ENCODE results near the gene PLN.

PLN gene

GRCh38 chr6:118562248-118562647 lies 14.2 kb downstream of the PLN start:
- H3K27me3 Mint-ChIP-seq (ENCODE audit: low read depth, poor library complexity), result no peaks in the 10 kb centered on the region
- H3K27ac Mint-ChIP-seq, result no peak overlapping the region
- TF ChIP-seq, protein P1, sequence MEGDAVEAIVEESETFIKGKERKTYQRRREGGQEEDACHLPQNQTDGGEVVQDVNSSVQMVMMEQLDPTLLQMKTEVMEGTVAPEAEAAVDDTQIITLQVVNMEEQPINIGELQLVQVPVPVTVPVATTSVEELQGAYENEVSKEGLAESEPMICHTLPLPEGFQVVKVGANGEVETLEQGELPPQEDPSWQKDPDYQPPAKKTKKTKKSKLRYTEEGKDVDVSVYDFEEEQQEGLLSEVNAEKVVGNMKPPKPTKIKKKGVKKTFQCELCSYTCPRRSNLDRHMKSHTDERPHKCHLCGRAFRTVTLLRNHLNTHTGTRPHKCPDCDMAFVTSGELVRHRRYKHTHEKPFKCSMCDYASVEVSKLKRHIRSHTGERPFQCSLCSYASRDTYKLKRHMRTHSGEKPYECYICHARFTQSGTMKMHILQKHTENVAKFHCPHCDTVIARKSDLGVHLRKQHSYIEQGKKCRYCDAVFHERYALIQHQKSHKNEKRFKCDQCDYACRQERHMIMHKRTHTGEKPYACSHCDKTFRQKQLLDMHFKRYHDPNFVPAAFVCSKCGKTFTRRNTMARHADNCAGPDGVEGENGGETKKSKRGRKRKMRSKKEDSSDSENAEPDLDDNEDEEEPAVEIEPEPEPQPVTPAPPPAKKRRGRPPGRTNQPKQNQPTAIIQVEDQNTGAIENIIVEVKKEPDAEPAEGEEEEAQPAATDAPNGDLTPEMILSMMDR (IDR thresholded peaks at IDR 0.05), result no peak
- H3K4me3 Mint-ChIP-seq, result no peak overlapping the region
- H3K4me1 Mint-ChIP-seq, result no peaks in the 10 kb centered on the region
- no peaks in the 10 kb centered on the region for H3K9me3 Mint-ChIP-seq
- no peak for DNase-seq
- peaks cover 5% of the 10 kb centered on the region for H3K36me3 Mint-ChIP-seq (ENCODE audit: low read depth)

DNA sequence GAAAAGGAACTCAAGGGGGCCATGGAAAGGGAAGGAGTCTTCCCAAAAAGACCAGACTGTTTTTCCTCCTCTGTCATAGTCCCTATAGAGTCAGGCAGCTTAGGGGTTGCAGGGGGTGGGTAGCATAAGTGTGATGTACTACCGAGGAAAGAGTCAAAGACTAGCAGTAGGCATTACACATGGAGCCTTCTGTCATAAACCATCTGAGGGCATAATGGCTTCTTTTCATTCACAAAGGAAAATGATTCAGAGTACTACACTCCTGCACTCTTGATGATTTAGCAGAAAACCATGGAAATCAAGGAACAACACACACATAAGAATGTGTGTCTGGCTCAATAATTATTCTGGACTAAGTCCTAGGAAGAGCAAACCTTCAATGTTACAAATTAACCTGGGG lies 14.9 kb downstream of the PLN start:
- TF ChIP-seq, protein P1 (IDR thresholded peaks at IDR 0.05), result no peak
- Mint-ChIP-seq H3K4me3 (no peak overlapping the region), H3K27ac (no peak overlapping the region), H3K27me3 (ENCODE audit: low read depth, poor library complexity) (no peaks in the 10 kb centered on the region), H3K9me3 (no peaks in the 10 kb centered on the region), H3K4me1 (no peaks in the 10 kb centered on the region), H3K36me3 (ENCODE audit: low read depth) (peaks cover 5% of the 10 kb centered on the region)
- DNase-seq, result no peak

DNA sequence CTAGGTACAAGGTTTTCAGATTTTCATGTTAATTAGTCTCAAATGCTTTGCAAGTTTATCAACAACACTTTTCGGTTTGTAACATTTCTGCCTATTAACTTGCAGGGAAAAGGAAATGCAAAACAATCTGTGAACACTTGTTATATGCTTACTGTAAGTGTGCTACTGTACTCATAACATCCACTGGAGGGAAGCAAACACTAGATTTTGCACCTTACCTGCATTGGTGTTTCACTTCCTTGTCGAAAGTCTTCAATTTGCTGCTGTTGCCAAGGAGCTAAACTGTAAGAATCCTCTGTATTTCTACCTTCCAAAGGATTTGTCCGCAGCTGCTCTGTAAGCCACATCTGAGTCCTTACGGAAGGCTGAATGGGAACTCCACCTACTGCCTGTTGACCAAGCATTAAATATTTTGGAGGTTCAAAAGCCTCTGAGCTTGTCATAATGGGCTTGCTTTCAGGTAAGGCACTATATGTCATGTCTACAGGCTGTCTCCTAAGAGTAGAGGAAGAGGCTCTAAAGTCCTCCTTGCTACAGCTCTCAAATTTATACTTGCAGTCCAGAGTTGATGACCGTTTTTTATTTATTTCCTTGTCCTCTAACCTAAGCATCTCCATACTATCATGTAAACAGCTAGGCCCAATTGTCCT lies 17.3 kb downstream of the PLN start:
- H3K4me3 Mint-ChIP-seq, result no peak overlapping the region
- peaks cover 5% of the 10 kb centered on the region for H3K36me3 Mint-ChIP-seq (ENCODE audit: low read depth)
- no peaks in the 10 kb centered on the region for H3K9me3 Mint-ChIP-seq
- DNase-seq, result no peak
- no peaks in the 10 kb centered on the region for H3K27me3 Mint-ChIP-seq (ENCODE audit: low read depth, poor library complexity)
- TF ChIP-seq, protein P1 (IDR thresholded peaks at IDR 0.05), result no peak
- H3K27ac Mint-ChIP-seq, result no peak overlapping the region
- no peaks in the 10 kb centered on the region for H3K4me1 Mint-ChIP-seq

DNA sequence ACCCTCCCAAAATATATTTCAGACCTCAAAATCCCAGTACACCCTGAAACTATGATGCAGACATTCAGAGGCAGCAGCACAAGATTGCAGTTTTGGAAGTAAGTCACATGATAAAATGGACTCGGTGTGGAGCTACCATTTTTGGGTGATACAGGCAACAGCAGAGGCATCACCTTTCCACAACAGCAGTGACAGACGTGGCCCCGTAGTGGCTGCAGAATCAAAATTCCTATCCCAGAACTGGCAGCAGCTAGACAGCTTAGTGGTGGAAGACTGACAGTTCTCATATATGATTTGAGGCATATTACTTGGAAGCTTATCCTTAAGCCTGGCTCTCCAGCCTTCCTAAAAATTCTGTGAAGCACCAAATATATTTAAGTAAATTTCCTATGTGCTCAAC lies 19.9 kb downstream of the PLN start:
- no peaks in the 10 kb centered on the region for H3K27me3 Mint-ChIP-seq (ENCODE audit: low read depth, poor library complexity)
- TF ChIP-seq, protein P1 (IDR thresholded peaks at IDR 0.05), result no peak
- peaks cover under 1% of the 10 kb centered on the region for H3K9me3 Mint-ChIP-seq
- peaks cover 5% of the 10 kb centered on the region for H3K36me3 Mint-ChIP-seq (ENCODE audit: low read depth)
- no peaks in the 10 kb centered on the region for H3K4me1 Mint-ChIP-seq
- no peak overlapping the region for H3K4me3 Mint-ChIP-seq
- no peak for DNase-seq
- H3K27ac Mint-ChIP-seq, result no peak overlapping the region

DNA sequence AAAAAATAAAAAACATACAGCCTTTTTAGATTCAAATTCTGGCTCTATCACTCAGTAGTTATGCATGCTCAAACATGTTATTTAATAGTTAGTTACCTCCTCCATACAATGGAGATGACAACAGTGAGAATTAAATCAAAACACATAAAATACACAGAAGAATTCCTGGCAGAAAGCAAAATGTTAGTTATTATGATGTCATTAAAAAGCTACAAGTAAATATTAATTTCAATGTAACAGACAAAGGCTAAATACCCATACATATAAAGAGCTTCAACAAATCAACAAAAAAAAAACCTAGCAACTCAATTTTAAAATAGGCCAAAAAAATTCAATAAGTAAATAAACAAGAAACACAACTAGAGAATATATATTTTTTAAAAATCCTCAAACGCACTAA lies 21.4 kb downstream of the PLN start:
- Mint-ChIP-seq H3K4me1 (peaks cover 8% of the 10 kb centered on the region), H3K9me3 (peaks cover 12% of the 10 kb centered on the region), H3K27ac (no peak overlapping the region), H3K4me3 (no peak overlapping the region), H3K27me3 (ENCODE audit: low read depth, poor library complexity) (no peaks in the 10 kb centered on the region), H3K36me3 (ENCODE audit: low read depth) (peaks cover 12% of the 10 kb centered on the region)
- TF ChIP-seq, protein P1 (IDR thresholded peaks at IDR 0.05), result no peak
- no peak for DNase-seq

DNA sequence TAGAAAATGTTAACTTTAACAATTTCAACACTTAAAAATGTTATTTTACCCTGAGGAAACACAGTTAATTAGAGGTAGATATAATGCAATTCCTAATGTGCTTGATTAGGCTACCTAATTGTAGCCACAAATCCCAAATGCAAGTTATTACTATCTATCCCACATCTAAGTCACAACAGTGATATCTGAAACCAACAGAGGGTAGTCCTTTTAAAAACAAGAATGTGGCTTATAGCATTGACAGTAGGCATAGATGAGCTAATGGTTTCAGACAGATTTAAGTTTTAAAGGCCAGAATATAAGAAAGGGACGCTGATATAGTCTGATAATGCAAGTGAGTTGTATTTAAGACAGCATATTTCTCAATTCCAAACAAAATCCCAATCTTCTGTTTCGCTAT lies 23.0 kb downstream of the PLN start:
- Mint-ChIP-seq H3K4me1 (peaks cover 15% of the 10 kb centered on the region), H3K27ac (no peak overlapping the region), H3K4me3 (no peak overlapping the region), H3K9me3 (peaks cover 28% of the 10 kb centered on the region), H3K27me3 (ENCODE audit: low read depth, poor library complexity) (no peaks in the 10 kb centered on the region), H3K36me3 (ENCODE audit: low read depth) (peaks cover 24% of the 10 kb centered on the region)
- TF ChIP-seq, protein P1 (IDR thresholded peaks at IDR 0.05), result no peak
- DNase-seq, result no peak

Measured in nephron progenitor cell (in vitro differentiated cells).